Endothelial cell of umbilical vein (primary cell): Measurements from ENCODE around the gene AASDH. TPM values are rescaled to one million over a fixed set of nuclear protein-coding genes. Genes with fewer than 3 reads are reported as not detected.

Experiments
- BruUV-seq: library from RNA; stranded (reverse); fragments of 400-500 nt; replicated peaks from 2 replicates; lab custom pipeline; 2021; lab: Mats Ljungman, UMichigan
- CTCF ChIA-PET: fragments of 300-600, 350-600 bp; sonication (Branson Sonifier 250); formaldehyde crosslinking; loops from one replicate; lab custom pipeline; 2021; ENCODE audit warnings: antibody characterized with exemption, inconsistent platforms; lab: Charles Lee
- POLR2A ChIA-PET: fragments of 300-600, 350-600 bp; sonication (Branson Sonifier 250); formaldehyde crosslinking; loops from one replicate; lab custom pipeline; 2021; ENCODE audit warnings: antibody characterized with exemption, inconsistent platforms; lab: Charles Lee
- DNase-seq: peaks from one replicate; pipeline ENCODE4 v3.0.0-alpha.2; 2011; ENCODE audit warnings: low read depth, low spot score
- FAIRE-seq: peaks from 2 replicates; lab custom pipeline; 2011; peaks lifted over from hg19 to GRCh38; lab: Jason Lieb, UNC
- H2AFZ ChIP-seq: 2 replicates; pipeline ENCODE4 v1.6.0; 2012; ENCODE audit warnings: low read depth, low read length, control low read depth, inconsistent platforms
- H3K27ac ChIP-seq: 2 replicates; pipeline ENCODE4 v1.5.1; 2011; ENCODE audit warnings: low read depth, mild to moderate bottlenecking, control low read depth, low read length, moderate library complexity; ENCODE audit not compliant: insufficient read depth
- H3K27me3 ChIP-seq, 2 experiments: 2 replicates each; pipeline versions ENCODE4 v1.6.0 to v1.6.1; 2011; ENCODE audit warnings: low read length in 2 of 2, mixed read lengths in 1 of 2; ENCODE audit not compliant: control insufficient read depth in 2 of 2, insufficient read depth in 2 of 2
- H3K36me3 ChIP-seq, 2 experiments: 2 replicates in 1 of 2; 3 replicates in 1 of 2; pipeline ENCODE4 v1.5.1; 2011; ENCODE audit warnings: low read length in 2 of 2, mild to moderate bottlenecking in 1 of 2, moderate library complexity in 1 of 2; ENCODE audit not compliant: control insufficient read depth in 2 of 2, insufficient read depth in 2 of 2; ENCODE audit errors: extremely low read depth in 1 of 2
- H3K4me1 ChIP-seq: 3 replicates; pipeline ENCODE4 v1.5.1; 2011; ENCODE audit warnings: mild to moderate bottlenecking, low read length; ENCODE audit not compliant: control insufficient read depth, insufficient read depth; ENCODE audit errors: extremely low read depth
- H3K4me2 ChIP-seq: 2 replicates; pipeline ENCODE4 v1.6.1; 2011; ENCODE audit warnings: low read length, control low read depth, mixed read lengths; ENCODE audit not compliant: insufficient read depth
- H3K4me3 ChIP-seq, 3 experiments: fragments of 200-600 bp in 1 of 3; sonication (generic), shearing (Covaris generic) in 1 of 3; replicated peaks in 1 of 3; 2 replicates each; pipeline ENCODE4 v1.5.1; 2011 to 2016; ENCODE audit warnings: control low read depth in 3 of 3, low read length in 3 of 3, mild to moderate bottlenecking in 2 of 3, inconsistent platforms in 1 of 3, low read depth in 1 of 3, moderate library complexity in 1 of 3; ENCODE audit not compliant: insufficient read depth in 1 of 3
- H3K79me2 ChIP-seq: 2 replicates; pipeline ENCODE4 v1.6.0; 2012; ENCODE audit warnings: low read length, inconsistent platforms; ENCODE audit not compliant: control insufficient read depth, insufficient read depth
- H3K9ac ChIP-seq: replicated peaks from 2 replicates; pipeline ENCODE3; 2011; ENCODE audit warnings: low read length, control low read depth; ENCODE audit not compliant: insufficient read depth; ENCODE audit errors: extremely low read depth
- H3K9me1 ChIP-seq: replicated peaks from 3 replicates; pipeline ENCODE4 v1.6.0; 2011; ENCODE audit warnings: mild to moderate bottlenecking, low read length; ENCODE audit not compliant: control insufficient read depth, insufficient read depth; ENCODE audit errors: extremely low read depth
- H3K9me3 ChIP-seq: replicated peaks from 2 replicates; pipeline ENCODE4 v1.5.1; 2012; ENCODE audit warnings: low read length, inconsistent platforms; ENCODE audit not compliant: control insufficient read depth, insufficient read depth
- H4K20me1 ChIP-seq: replicated peaks from 2 replicates; pipeline ENCODE3; 2011; ENCODE audit warnings: mild to moderate bottlenecking, low read length; ENCODE audit not compliant: control insufficient read depth, insufficient read depth; ENCODE audit errors: extremely low read depth
- CTCF ChIP-seq, 2 donors: IDR thresholded peaks; 1 replicate in 1 of 2; 2 replicates in 1 of 2; pipeline ENCODE4 v1.5.1; 2011; ENCODE audit warnings: low read length in 2 of 2, mild to moderate bottlenecking in 2 of 2, moderate library complexity in 2 of 2, control low read depth in 1 of 2, inconsistent platforms in 1 of 2, low read depth in 1 of 2; ENCODE audit not compliant: insufficient read depth in 1 of 2; ENCODE audit errors: extremely low read depth in 1 of 2
- EZH2 ChIP-seq: IDR thresholded peaks from 2 replicates; pipeline ENCODE4 v1.6.1; 2012; ENCODE audit warnings: borderline replicate concordance, low read depth, mild to moderate bottlenecking, moderate library complexity, low read length, inconsistent platforms; ENCODE audit not compliant: severe bottlenecking
- FOS ChIP-seq: IDR thresholded peaks from 2 replicates; pipeline ENCODE4 v1.6.1; 2011; ENCODE audit warnings: mild to moderate bottlenecking, low read length, moderate library complexity, borderline replicate concordance; ENCODE audit not compliant: insufficient read depth
- GATA2 ChIP-seq: IDR thresholded peaks from 2 replicates; pipeline ENCODE4 v1.7.0; 2011; ENCODE audit warnings: low read depth, mild to moderate bottlenecking, moderate library complexity, mixed read lengths, low read length; ENCODE audit not compliant: insufficient read length, insufficient read depth
- JUN ChIP-seq: IDR thresholded peaks from 2 replicates; pipeline ENCODE4 v1.6.1; 2011; ENCODE audit warnings: borderline replicate concordance, low read depth; ENCODE audit not compliant: insufficient read length, insufficient read depth
- MAX ChIP-seq: IDR thresholded peaks from 2 replicates; pipeline ENCODE4 v1.6.1; 2011; ENCODE audit not compliant: insufficient read depth, insufficient read length
- MYC ChIP-seq: IDR thresholded peaks from one replicate; pipeline ENCODE4 v1.6.1; 2011; ENCODE audit warnings: mild to moderate bottlenecking, low read depth, low read length
- POLR2A ChIP-seq: IDR thresholded peaks from 2 replicates; pipeline ENCODE4 v1.6.1; 2012; ENCODE audit warnings: low read depth, mild to moderate bottlenecking, control low read depth, low read length
- POLR2AphosphoS5 ChIP-seq: IDR thresholded peaks from 2 replicates; pipeline ENCODE4 v1.6.1; 2012; ENCODE audit warnings: low read depth, mild to moderate bottlenecking, control low read depth, low read length, moderate library complexity; ENCODE audit not compliant: insufficient read depth
- dilution Hi-C: fragments of 300-500 bp; cut with MboI; formaldehyde crosslinking; loops from one replicate; pipeline ENCODE4 v1.15.0; 2019; ENCODE audit warnings: low sequenced_read_pairs; ENCODE audit not compliant: extremely low pct_ligation_motif_present
- intact Hi-C: fragments of 100-400 bp; cut with micrococcal nuclease; formaldehyde crosslinking; loops from one replicate; pipeline ENCODE4 v1.10.0; 2022
- polyA plus RNA-seq, 4 experiments: library from polyadenylated mRNA; depleted of rRNA in 3 of 4; stranded (reverse) in 3 of 4; unstranded in 1 of 4; fragments of >200 nt; gene quantifications; 2 replicates each; pipeline versions ENCODE4 v1.2.1 to v1.2.3, GENCODE V29; 2011 to 2012; ENCODE audit warnings: missing spikeins in 1 of 4
- total RNA-seq: library from RNA; stranded (reverse); gene quantifications from 2 replicates; pipeline ENCODE4 v1.2.3, GENCODE V29; 2021

AASDH gene
- total and polyA plus RNA-seq, 2 donors (not counting 3 experiments of a cell fraction or from before 2014, with no cell fraction given), result 4.2 to 9.5 TPM

GRCh38 chr4:56297776-56298175 lies 89.5 kb downstream of the AASDH start:
- H3K79me2 ChIP-seq, result no peaks in the 10 kb centered on the region
- no peak overlapping the region for H3K4me3 ChIP-seq
- ChIA-PET CTCF (interaction anchor here (1.1 kb wide), 1 partner anchor 349 kb away, joined by 3 read pairs; the partner anchor contains the start of gene CEP135), POLR2A (no interaction called here)
- no peaks in the 10 kb centered on the region for H3K9me3 ChIP-seq
- H2AFZ ChIP-seq, result no peak overlapping the region
- DNase-seq (no peak), FAIRE-seq (no peak)
- H4K20me1 ChIP-seq, result no peaks in the 10 kb centered on the region
- no peaks in the 10 kb centered on the region for H3K9me1 ChIP-seq
- intact Hi-C loops (no loop called here), dilution Hi-C loops (no loop called here)
- H3K36me3 ChIP-seq, result no peaks in the 10 kb centered on the region
- no TSS peak for BruUV-seq
- no peak overlapping the region for H3K9ac ChIP-seq
- no peaks in the 10 kb centered on the region for H3K27me3 ChIP-seq
- H3K4me1 ChIP-seq, result no peaks in the 10 kb centered on the region
- H3K27ac ChIP-seq, result no peak overlapping the region
- TF ChIP-seq MAX (no peak), EZH2 (no peak), GATA2 (no peak), MYC (no peak), FOS (no peak), JUN (no peak), POLR2A (no peak), POLR2AphosphoS5 (no peak), CTCF (IDR thresholded peaks at IDR 0.05; ENCODE audit: extremely low read depth in 1 of 2, insufficient read depth in 1 of 2, low read depth in 1 of 2, low read length in 2 of 2) (no peak)
- no peak overlapping the region for H3K4me2 ChIP-seq
